MG63 (cell line): ENCODE data around the gene TDRD6. TPM values are rescaled to one million over a fixed set of nuclear protein-coding genes. Genes with fewer than 3 reads are reported as not detected.

Source experiments
- total RNA-seq: library from RNA; depleted of rRNA; stranded (reverse); fragments of >200 nt; shearing (Covaris generic); gene quantifications from 2 replicates; pipeline ENCODE4 v1.2.3, GENCODE V29; 2014; ENCODE audit warnings: low replicate concordance; rRNA removed

TDRD6 gene
- total RNA-seq, 1 experiment from 2014 or later: not detected

Other genes with a start within 250 kb of the TDRD6 start
- 5.5 and 7.6 TPM in 2 replicates for gene RCAN2, start 196.4 kb upstream of the TDRD6 start, total RNA-seq
- gene CYP39A1, start 35.1 kb upstream of the TDRD6 start, total RNA-seq: 0.10 TPM in 1 of 2 replicates, not detected in the other
- gene SLC25A27, start 34.9 kb upstream of the TDRD6 start, total RNA-seq: 0.32 and 15.2 TPM in 2 replicates
- not detected in 2 replicates for gene PLA2G7, start 47.5 kb downstream of the TDRD6 start, total RNA-seq
- gene ANKRD66, start 59.0 kb downstream of the TDRD6 start, total RNA-seq: not detected in 2 replicates
- gene MEP1A, start 105.5 kb downstream of the TDRD6 start, total RNA-seq: not detected in 2 replicates
- not detected in 2 replicates for gene ADGRF5, start 234.1 kb downstream of the TDRD6 start, total RNA-seq